Activated effector memory CD4-positive, alpha-beta T cell treated with anti-CD3 and anti-CD28 coated beads, Interleukin-2, amount 50 U/mL, for 16 hours (primary cell): ENCODE data around the gene STAT1.
"Not testable (repeated sequence)": the region's sequence is repeated elsewhere in the genome, so short reads cannot be mapped to it uniquely, and the experiment has no call there.

Source experiments
- DNase-seq: peaks from one replicate; pipeline ENCODE4 v3.0.0-alpha.2; 2020

STAT1 gene

DNA sequence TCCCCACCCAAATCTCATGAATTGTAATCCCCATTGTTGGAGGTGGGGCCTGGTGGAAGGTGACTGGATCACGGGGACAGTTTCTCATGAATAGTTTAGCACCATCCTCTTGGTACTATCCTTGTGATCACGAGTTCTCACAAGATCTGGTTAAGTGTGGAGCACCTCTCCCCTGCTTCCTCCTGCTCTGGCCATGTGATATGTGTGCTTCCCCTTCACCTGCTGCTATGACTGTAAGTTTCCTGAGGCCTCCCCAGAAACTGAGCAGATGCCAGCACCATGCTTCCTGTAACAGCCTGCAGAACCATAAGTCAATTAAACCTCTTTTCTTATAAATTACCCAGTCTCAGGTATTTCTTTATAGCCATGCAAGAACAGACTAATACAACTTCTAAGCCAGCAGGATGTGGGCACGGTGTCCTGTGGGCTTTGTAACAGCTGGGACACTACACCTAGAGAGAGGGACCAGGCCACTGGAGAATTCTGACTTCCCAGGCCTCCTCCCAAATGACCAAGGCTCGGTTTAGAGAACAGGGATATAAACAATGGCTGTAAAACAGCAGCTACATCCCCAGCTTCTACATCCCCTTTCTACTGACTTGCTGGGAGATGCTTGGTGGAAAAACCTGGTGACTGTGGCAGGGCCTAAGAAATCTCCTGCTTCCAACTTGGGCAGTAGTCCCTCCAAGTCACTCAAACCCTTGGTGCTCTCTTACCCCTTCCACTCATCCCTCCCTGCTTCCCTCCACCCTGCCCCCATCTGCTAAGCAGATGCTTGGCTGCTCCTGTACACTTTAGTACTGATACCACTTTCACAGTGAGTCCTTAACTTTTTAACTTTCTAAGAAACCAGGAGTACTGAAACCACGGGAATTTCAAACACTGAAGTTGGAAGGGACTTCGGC, 10.3 kb downstream of the STAT1 start:
- no peak for DNase-seq

DNA sequence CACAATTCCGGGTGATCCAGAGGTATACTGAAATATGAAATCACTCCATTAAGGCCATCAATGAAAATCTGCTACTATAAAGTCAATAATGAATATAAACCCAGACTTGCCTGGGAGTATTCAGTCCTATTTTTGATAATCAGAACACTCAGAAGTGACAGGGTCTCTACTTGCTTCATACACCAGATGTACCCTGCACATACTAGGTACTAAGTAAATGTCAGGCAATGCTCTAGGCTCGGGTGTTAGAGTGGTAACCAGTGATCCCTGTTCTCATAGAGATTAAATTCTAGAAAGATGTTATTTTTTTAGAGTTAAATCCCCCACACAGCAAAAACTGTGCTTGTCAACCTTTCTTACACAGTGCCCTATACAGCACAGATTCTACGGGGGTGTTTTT, 12.3 kb downstream of the STAT1 start:
- DNase-seq, result no peak

GRCh38 chr2:191001032-191001431, 12.9 kb downstream of the STAT1 start:
- no peak for DNase-seq

DNA sequence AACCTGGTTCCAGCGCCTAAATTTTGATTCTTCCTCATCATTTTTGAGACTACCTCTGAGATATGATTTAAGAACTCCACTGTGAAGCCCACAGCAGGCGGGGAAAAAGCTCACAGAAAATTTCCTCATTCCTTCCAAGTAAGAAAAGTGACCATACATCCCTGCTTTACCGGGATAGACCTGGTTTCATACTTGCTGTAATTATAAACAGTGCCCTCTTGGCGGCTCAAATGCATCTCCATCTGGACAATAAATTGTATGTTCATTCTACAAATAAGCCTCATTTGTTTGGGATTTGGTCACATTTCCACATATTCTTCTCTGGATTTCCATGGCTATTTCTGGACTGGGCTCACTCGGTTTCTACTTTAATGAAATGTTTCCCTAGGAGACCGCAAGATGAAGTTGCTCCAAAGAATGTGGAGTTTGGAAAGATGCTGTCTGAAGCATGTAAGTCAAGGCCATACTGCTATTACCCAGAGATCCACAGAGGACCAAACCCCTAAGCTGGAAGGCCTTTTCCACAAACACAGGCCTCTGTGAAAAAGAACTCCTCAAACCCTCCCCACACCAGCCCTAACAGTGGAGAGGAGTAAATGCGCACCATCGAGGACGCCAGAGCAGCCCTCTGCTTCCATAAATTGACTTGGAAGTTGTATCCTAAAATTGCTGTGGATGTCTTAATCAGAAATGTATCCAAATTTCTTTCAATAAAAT, 13.9 kb downstream of the STAT1 start:
- no peak for DNase-seq

DNA sequence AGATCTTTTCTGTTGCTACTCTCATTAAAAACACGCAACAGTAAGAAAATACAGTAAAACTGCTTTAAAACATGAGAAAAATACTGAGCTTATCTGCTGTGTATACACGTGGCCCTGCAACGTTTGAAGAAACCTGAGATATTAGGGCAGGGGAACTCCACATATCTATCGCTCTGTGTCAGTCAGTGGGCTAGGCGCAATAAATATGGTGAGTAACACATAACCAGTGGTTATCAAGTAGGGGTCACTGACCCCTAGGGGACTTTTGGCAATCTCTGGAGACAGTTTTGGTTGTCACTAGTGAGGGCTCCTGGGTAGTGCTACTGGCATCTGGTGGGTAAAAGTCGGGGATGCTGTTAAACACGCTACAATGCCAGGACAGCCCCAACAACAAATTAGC, 14.9 kb downstream of the STAT1 start:
- DNase-seq, result no peak

GRCh38 chr2:190997526-190998113, 16.4 kb downstream of the STAT1 start:
- DNase-seq, result no peak

DNA sequence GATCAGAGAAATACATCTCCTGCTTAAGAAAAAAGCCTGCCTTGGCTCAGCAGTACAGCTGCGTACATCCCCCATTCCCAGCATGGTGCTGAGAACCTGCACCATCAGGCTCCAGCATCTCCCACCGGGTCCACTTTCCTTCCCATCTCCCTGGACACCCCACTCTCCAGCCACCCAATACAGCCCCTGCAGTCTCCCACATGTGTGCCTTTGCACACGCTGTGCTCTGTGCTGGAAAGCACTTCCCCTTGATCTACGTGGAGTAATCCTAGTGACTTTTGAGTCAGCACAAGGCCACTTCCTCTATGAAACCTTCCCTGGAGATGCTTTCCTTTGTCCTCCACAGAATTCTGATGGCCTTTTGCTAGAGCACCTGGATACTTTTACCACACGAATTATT, 17.0 kb downstream of the STAT1 start:
- DNase-seq, result no peak

- DNase-seq, result peak; percentile 75
These were observed 17.5 kb downstream of the STAT1 start for GRCh38 chr2:190996338-190996946.

GRCh38 chr2:190995315-190995714, 18.7 kb downstream of the STAT1 start:
- DNase-seq, result not testable (repeated sequence)

GRCh38 chr2:190994148-190994547, 19.8 kb downstream of the STAT1 start:
- DNase-seq, result no peak

- DNase-seq, result no peak
These were observed 20.7 kb downstream of the STAT1 start for GRCh38 chr2:190993292-190993643.

- DNase-seq, result no peak
These were observed 23.8 kb downstream of the STAT1 start for GRCh38 chr2:190990132-190990531.

DNA sequence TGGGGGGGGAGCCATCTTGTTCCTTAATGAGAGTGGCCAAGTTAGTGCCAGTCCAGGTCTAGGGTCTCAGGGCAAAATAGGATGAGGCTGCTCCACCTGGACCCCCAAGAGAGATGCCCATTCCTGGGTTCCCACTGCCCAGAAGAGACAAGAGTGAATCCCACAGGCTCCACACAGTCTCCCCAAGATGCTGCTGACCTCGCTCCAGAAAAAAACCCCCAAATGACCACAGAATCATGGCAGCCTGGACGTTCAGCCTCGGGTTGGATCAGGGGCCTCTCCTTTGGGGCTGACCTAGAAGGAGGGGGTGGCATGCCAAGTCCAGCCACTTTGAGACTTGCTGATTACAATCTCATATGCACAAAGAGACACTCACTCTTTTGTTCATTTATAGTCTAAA, 25.1 kb downstream of the STAT1 start:
- no peak for DNase-seq

DNA sequence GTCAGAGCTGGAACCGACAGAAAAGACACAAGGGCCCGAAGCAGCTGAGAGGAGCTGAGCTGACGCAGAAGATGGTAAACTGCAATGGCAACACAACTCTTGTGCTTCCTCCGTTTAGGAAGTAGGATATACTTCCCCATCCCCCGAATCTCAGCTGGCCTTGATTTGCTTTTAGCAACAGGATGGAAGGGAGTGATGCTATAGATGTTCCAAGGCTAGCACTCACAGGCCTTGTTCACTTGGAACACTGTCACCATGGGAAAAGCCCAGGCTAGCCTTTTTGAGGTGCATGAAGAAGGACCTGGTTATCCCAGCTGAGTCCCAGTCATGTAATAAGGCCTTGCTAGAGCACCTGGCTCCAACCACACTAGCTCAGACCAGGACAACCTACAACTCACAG, 26.0 kb downstream of the STAT1 start:
- no peak for DNase-seq

GRCh38 chr2:190987116-190987515, 26.9 kb downstream of the STAT1 start:
- DNase-seq, result no peak

- no peak for DNase-seq
These were observed 27.6 kb downstream of the STAT1 start for GRCh38 chr2:190986221-190986953.

GRCh38 chr2:190984595-190984994, 29.4 kb downstream of the STAT1 start:
- no peak for DNase-seq

GRCh38 chr2:190982262-190983034, 31.5 kb downstream of the STAT1 start:
- DNase-seq, result no peak

DNA sequence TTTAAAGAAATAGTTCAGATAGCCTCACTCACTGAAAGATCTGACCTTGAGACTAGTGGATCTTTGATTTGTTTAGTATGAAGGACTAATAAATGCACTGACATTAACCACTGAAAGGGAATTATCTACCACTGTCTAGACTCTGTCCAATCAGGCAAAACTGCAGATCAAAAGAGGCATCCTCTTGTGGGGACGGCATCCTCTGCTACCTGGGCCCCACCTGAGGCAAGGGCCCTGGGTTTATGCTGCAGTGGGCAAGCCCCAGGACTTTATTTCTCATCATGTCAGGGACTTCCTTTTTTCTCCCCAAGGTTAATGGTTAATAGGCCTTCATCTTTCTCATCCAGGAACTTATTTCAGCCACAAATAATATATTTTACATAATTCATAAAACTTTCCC, 32.2 kb downstream of the STAT1 start:
- no peak for DNase-seq

- DNase-seq, result no peak
These were observed 32.6 kb downstream of the STAT1 start for GRCh38 chr2:190981333-190981732.

DNA sequence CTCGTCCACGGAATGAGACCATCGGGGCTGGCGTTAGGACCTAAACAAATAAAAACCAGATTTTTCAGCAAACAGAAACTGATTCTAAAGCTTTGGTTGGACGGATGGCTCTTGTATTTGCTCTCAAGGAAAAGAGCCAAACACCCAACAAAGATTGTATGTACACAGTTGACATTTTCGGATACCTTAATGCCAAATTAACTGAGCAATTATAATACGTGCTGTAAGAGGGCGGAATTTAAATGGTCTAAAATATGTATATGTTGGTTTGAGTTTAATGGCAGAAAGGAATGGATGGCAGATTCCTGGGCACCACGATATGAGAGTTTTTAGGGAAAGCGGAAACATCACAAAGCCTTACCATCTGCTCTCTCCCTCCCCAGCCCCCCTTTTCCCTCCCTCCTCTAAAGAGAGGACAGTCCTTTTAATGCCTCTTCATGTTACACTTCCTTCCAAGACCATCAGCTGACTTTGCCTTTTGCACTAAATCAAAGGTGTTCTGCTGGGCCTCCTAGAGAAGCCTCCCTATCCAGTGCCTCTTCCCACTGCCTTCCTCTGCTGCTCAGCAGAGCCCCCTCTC, 33.3 kb downstream of the STAT1 start:
- no peak for DNase-seq
